NCI-H2196 (cell line): ENCODE results near the gene ATP1A1.

Source experiments
- DNase-seq: peaks from one replicate; lab custom pipeline; 2025; ENCODE audit not compliant: unreplicated experiment; lab: John Stamatoyannopoulos, UW

Gene ATP1A1

GRCh38 chr1:116433275-116434257 is 60.5 kb downstream of the ATP1A1 start:
- peak; percentile 93 for DNase-seq

GRCh38 chr1:116434849-116435248 is 61.8 kb downstream of the ATP1A1 start:
- no peak for DNase-seq

GRCh38 chr1:116435806-116436610 is 63.0 kb downstream of the ATP1A1 start:
- no peak for DNase-seq

GRCh38 chr1:116436611-116436970 is 63.5 kb downstream of the ATP1A1 start:
- DNase-seq = no peak

- DNase-seq = no peak
Measured at GRCh38 chr1:116439701-116440100, 66.7 kb downstream of the ATP1A1 start.

GRCh38 chr1:116440731-116441130 is 67.7 kb downstream of the ATP1A1 start:
- DNase-seq = no peak

GRCh38 chr1:116445534-116445933 is 72.5 kb downstream of the ATP1A1 start:
- no peak for DNase-seq

- no peak for DNase-seq
Measured at GRCh38 chr1:116446686-116447085, 73.6 kb downstream of the ATP1A1 start.

GRCh38 chr1:116448785-116449385 is 75.8 kb downstream of the ATP1A1 start:
- DNase-seq = peak; percentile 9

- no peak for DNase-seq
Measured at GRCh38 chr1:116449578-116449977, 76.5 kb downstream of the ATP1A1 start.

GRCh38 chr1:116451702-116452101 is 78.7 kb downstream of the ATP1A1 start:
- no peak for DNase-seq

- no peak for DNase-seq
Measured at GRCh38 chr1:116453481-116453880, 80.4 kb downstream of the ATP1A1 start.

GRCh38 chr1:116453906-116454305 is 80.9 kb downstream of the ATP1A1 start:
- DNase-seq = no peak
